Measurements from ENCODE around the gene CLK1. TPM values are rescaled to one million over a fixed set of nuclear protein-coding genes. Genes with fewer than 3 reads are reported as not detected.

Gene CLK1
- total RNA-seq, 1 experiment from 2014 or later, result 46.8 TPM

DNA sequence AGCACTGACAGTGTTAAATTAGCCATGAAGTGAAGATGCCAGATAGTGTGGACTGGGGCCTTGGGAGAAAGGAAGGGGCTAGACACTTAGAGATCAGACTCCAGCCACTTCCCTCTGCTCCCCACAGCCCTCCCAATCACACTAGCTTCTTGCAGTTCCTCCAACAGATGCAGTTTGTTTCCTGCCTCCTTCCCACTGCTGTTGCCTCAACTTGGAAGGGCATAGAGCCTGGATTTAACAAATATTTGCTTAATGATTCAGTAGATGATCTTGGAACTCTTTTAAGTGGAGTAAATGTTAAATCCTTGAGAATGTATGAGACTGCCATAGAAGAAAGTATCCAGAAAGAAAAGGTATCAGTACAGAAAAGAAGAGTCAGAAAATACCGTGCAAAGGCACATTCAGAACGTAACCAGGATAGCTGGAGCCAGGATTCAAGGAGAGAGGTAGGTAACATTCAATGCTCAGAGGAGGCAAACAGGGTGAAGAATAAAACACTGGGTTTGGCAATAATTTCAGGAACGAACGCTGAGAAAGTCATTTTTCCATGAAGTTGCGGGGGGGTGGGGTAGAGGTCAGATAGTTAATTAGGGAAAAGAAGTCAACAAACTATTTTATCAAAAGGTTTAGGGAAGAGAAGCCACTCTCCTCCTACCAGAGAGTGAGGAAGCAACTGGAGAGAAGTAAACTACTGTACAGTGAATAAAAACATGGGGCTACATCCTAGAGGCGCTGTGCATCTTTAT lies 54.0 kb downstream of the CLK1 start:
- Histone ChIP-seq H3K4me2 (ENCODE audit: insufficient read depth, insufficient read length, low read length) (peak overlapping the region; percentile 62), H2AK5ac (ENCODE audit: insufficient read length, low read length) (no peak overlapping the region), H3K27ac (ENCODE audit: insufficient read length, low read depth, low read length) (no peak overlapping the region), H3K23ac (ENCODE audit: insufficient read length, low read depth, low read length) (no peak overlapping the region), H4K8ac (replicated peaks; ENCODE audit: insufficient read length, low read depth, low read length) (no peak overlapping the region), H3K9me3 (ENCODE audit: control insufficient read depth, low read depth, low read length) (no peaks in the 10 kb centered on the region), H3K4ac (ENCODE audit: low read depth, low read length) (no peak overlapping the region), H2BK12ac (ENCODE audit: insufficient read length, low read depth, low read length) (no peak overlapping the region), H4K20me1 (ENCODE audit: control insufficient read depth, insufficient read depth, insufficient read length) (no peaks in the 10 kb centered on the region), H3K79me1 (ENCODE audit: insufficient read depth, low read depth, low read length, poor library complexity, severe bottlenecking) (no peaks in the 10 kb centered on the region), H3K79me2 (ENCODE audit: insufficient read depth, low read length) (peaks cover 22% of the 10 kb centered on the region), H3K9ac (ENCODE audit: extremely low read depth, insufficient read length, low read length) (peak overlapping the region; percentile 10), H4K5ac (ENCODE audit: insufficient read length, low read depth, low read length) (no peak overlapping the region), H3K56ac (ENCODE audit: insufficient read length, low read depth, low read length) (no peak overlapping the region), H3K27me3 (ENCODE audit: insufficient read depth, low read length) (no peaks in the 10 kb centered on the region), H2BK120ac (ENCODE audit: low read depth, low read length, poor library complexity, severe bottlenecking) (no peak overlapping the region), H3K18ac (ENCODE audit: insufficient read length, low read depth, low read length) (no peak overlapping the region), H2BK15ac (ENCODE audit: low read depth, low read length) (no peak overlapping the region), H3K14ac (ENCODE audit: insufficient read depth, low read length) (no peak overlapping the region), H2BK5ac (ENCODE audit: insufficient read length, low read length) (no peak overlapping the region), H3K23me2 (ENCODE audit: insufficient read length, low read depth, low read length, poor library complexity, severe bottlenecking) (peaks cover 5% of the 10 kb centered on the region), H3K4me1 (ENCODE audit: insufficient read depth, low read length) (no peaks in the 10 kb centered on the region), H4K91ac (ENCODE audit: insufficient read length, low read depth, low read length) (no peak overlapping the region), H3T11ph (ENCODE audit: low read length) (no peak overlapping the region), H2AFZ (ENCODE audit: low read length) (no peak overlapping the region), H2BK20ac (ENCODE audit: low read depth, low read length, poor library complexity, severe bottlenecking) (no peak overlapping the region)
- H3K27ac Mint-ChIP-seq, result peak overlapping the region; percentile 2 to 10 (median 2); a peak in 2 of 7 replicates
- H3K9me3 Mint-ChIP-seq, result no peaks in the 10 kb centered on the region; a peak in 2 of 5 replicates
- DNase-seq, result no peak
- H3K36me3 Mint-ChIP-seq (ENCODE audit: insufficient read depth in 1 of 3, low read depth in 3 of 3), result peaks cover 19 to 28% (median 27%) of the 10 kb centered on the region in 3 experiments
- WGBS (ENCODE audit: extremely low coverage, insufficient read length, low lambda C conversion rate), result no CpG with 5 or more reads among the region's 6 CpGs
- H3K4me3 Mint-ChIP-seq, result peak overlapping the region; percentile 99 to 100
- TF ChIP-seq CTCF (conservative IDR thresholded peaks at IDR 0.05), result no peak
- no peaks in the 10 kb centered on the region; the same call in 1 of the 2 replicates for H3K27me3 Mint-ChIP-seq (ENCODE audit: low read depth)
- H3K4me1 Mint-ChIP-seq, result peaks cover 16 to 22% of the 10 kb centered on the region in 2 experiments

Data from H9 (cell line).